CD4-positive, alpha-beta memory T cell (primary cell): ENCODE measurements around the gene LEMD1. TPM values are rescaled to one million over a fixed set of nuclear protein-coding genes. Genes with fewer than 3 reads are reported as not detected.
"Not testable (repeated sequence)": the region's sequence is repeated elsewhere in the genome, so short reads cannot be mapped to it uniquely, and the experiment has no call there.

Experiments
- CTCF ChIA-PET: fragments of 350-600 bp; sonication (Branson Sonifier 250); formaldehyde crosslinking; loops from one replicate; lab custom pipeline; 2021; ENCODE audit warnings: inconsistent platforms; ENCODE audit not compliant: partially characterized antibody; lab: Charles Lee
- POLR2A ChIA-PET: fragments of 350-600 bp; sonication (Branson Sonifier 250); formaldehyde crosslinking; loops from one replicate; lab custom pipeline; 2021; ENCODE audit not compliant: partially characterized antibody; lab: Charles Lee
- DNase-seq, 5 donors: peaks; one replicate each; pipeline versions ENCODE4 v3.0.0 to v3.0.0-alpha.2; 2020 to 2022; ENCODE audit warnings: mixed read lengths in 1 of 5
- H3K27ac ChIP-seq: one replicate; pipeline ENCODE4 v1.7.0; 2013; ENCODE audit warnings: low read depth, low read length
- H3K27me3 ChIP-seq: 2 replicates; pipeline ENCODE4 v1.7.0; 2013; ENCODE audit warnings: mild to moderate bottlenecking, low read length, moderate library complexity; ENCODE audit not compliant: insufficient read depth
- H3K36me3 ChIP-seq: 2 replicates; pipeline ENCODE4 v1.7.0; 2013; ENCODE audit warnings: mild to moderate bottlenecking, low read length, moderate library complexity; ENCODE audit not compliant: insufficient read depth
- H3K4me1 ChIP-seq: 2 replicates; pipeline ENCODE4 v1.7.0; 2013; ENCODE audit warnings: mild to moderate bottlenecking, low read length, moderate library complexity; ENCODE audit not compliant: insufficient read depth
- H3K4me3 ChIP-seq, 2 donors: one replicate each; pipeline ENCODE4 v1.7.0; 2013; ENCODE audit warnings: low read length in 2 of 2, mild to moderate bottlenecking in 1 of 2
- H3K9me3 ChIP-seq, 2 donors: one replicate each; pipeline ENCODE4 v1.7.0; 2013; ENCODE audit warnings: low read length in 2 of 2, control low read depth in 1 of 2; ENCODE audit not compliant: control insufficient read depth in 1 of 2
- H3K27ac Mint-ChIP-seq, 7 donors: one replicate each; pipeline ENCODE4 v1.8.0; 2020 to 2021; ENCODE audit warnings: mixed read lengths in 7 of 7, mild to moderate bottlenecking in 6 of 7, inconsistent platforms in 3 of 7, moderate library complexity in 3 of 7
- H3K27me3 Mint-ChIP-seq, 2 donors: one replicate each; pipeline ENCODE4 v1.8.0; 2020 to 2021; ENCODE audit warnings: mixed read lengths in 2 of 2
- H3K36me3 Mint-ChIP-seq, 2 donors: one replicate each; pipeline ENCODE4 v1.8.0; 2020 to 2021; ENCODE audit warnings: mixed read lengths in 2 of 2, inconsistent platforms in 1 of 2, mild to moderate bottlenecking in 1 of 2
- H3K4me1 Mint-ChIP-seq, 4 donors: one replicate each; pipeline ENCODE4 v1.8.0; 2020 to 2021; ENCODE audit warnings: mixed read lengths in 4 of 4, mild to moderate bottlenecking in 1 of 4
- H3K4me3 Mint-ChIP-seq, 8 donors: one replicate each; pipeline ENCODE4 v1.8.0; 2020 to 2021; ENCODE audit warnings: mixed read lengths in 8 of 8, mild to moderate bottlenecking in 7 of 8, moderate library complexity in 6 of 8, inconsistent platforms in 3 of 8
- H3K9me3 Mint-ChIP-seq, 8 donors: one replicate each; pipeline ENCODE4 v1.8.0; 2020 to 2021; ENCODE audit warnings: mixed read lengths in 8 of 8, mild to moderate bottlenecking in 5 of 8, inconsistent platforms in 3 of 8, moderate library complexity in 1 of 8
- intact Hi-C: fragments of 100-400 bp; cut with micrococcal nuclease; formaldehyde crosslinking; loops from one replicate; pipeline ENCODE4 v1.15.1; 2023
- polyA plus RNA-seq, 2 donors: library from polyadenylated mRNA; unstranded; fragments of 300-500 nt; fragmentation: Illumina TruSeq; gene quantifications; one replicate each; pipeline ENCODE4 v1.2.3, GENCODE V29; 2021
- total RNA-seq, 2 experiments: library from RNA; stranded (reverse); gene quantifications; one replicate each; pipeline ENCODE4 v1.2.3, GENCODE V29; 2021

LEMD1 gene
- total and polyA plus RNA-seq, 4 experiments from 2014 or later: 1.3 TPM; not detected in 3

- ChIA-PET CTCF (interaction anchor here (1.1 kb wide), 1 partner anchor 164 kb away, joined by 3 read pairs; no protein-coding TSS in a partner anchor), POLR2A (no interaction called here)
- H3K36me3 Mint-ChIP-seq: no peaks in the 10 kb centered on the region
- H3K4me3 ChIP-seq: no peak overlapping the region
- no peaks in the 10 kb centered on the region for H3K9me3 Mint-ChIP-seq
- peaks cover 8 to 14% of the 10 kb centered on the region in 2 donors for H3K27me3 Mint-ChIP-seq
- H3K4me1 ChIP-seq: peaks cover 24% of the 10 kb centered on the region
- H3K4me3 Mint-ChIP-seq: no peak overlapping the region
- H3K9me3 ChIP-seq: no peaks in the 10 kb centered on the region
- peaks cover 21 to 25% (median 24%) of the 10 kb centered on the region in 4 donors for H3K4me1 Mint-ChIP-seq
- H3K27ac Mint-ChIP-seq: no peak overlapping the region
- intact Hi-C loops: no loop called here
- H3K27ac ChIP-seq: no peak overlapping the region
- H3K36me3 ChIP-seq: no peaks in the 10 kb centered on the region
- no peaks in the 10 kb centered on the region for H3K27me3 ChIP-seq
- no peak for DNase-seq
Observed at GRCh38 chr1:205436776-205437410, 15.0 kb upstream of the LEMD1 start.

- Histone ChIP-seq H3K27ac (no peak overlapping the region), H3K9me3 (no peaks in the 10 kb centered on the region), H3K27me3 (no peaks in the 10 kb centered on the region), H3K36me3 (no peaks in the 10 kb centered on the region), H3K4me3 (no peak overlapping the region), H3K4me1 (peaks cover 20% of the 10 kb centered on the region)
- no peaks in the 10 kb centered on the region for H3K36me3 Mint-ChIP-seq
- peaks cover 14 to 21% (median 18%) of the 10 kb centered on the region in 4 donors for H3K4me1 Mint-ChIP-seq
- intact Hi-C loops: no loop called here
- H3K9me3 Mint-ChIP-seq: no peaks in the 10 kb centered on the region
- H3K4me3 Mint-ChIP-seq: no peak overlapping the region
- POLR2A ChIA-PET: no interaction called here
- DNase-seq: no peak
- peak overlapping the region in 1 of 7 donors; percentile 23 for H3K27ac Mint-ChIP-seq
- H3K27me3 Mint-ChIP-seq: peaks cover 8 to 14% of the 10 kb centered on the region in 2 donors
- CTCF ChIA-PET: interaction anchor here (1.1 to 1.2 kb wide), 2 partner anchors 49 to 163 kb away, joined by 3 read pairs; no protein-coding TSS in a partner anchor
Observed at GRCh38 chr1:205435578-205436573, 14.0 kb upstream of the LEMD1 start.

DNA sequence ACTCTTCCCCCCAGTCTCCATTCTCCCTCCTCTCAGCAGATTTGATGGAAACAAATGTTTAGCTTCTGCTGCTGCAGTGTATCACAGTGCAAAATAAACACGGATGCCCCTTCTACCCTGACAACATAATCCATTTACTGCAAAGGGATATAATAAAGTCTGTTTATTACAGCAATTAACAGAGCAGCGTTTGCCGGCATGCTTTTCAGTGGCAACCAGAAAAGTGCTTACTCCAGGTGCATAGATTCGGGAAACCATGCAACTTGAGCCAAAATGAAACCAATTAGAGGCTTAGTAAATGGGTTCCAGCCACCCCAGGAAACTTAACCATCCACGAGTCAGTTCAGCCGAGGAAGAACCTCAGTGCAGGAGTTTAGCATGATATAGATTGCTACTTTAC, 12.9 kb upstream of the LEMD1 start:
- Histone ChIP-seq H3K27me3 (no peaks in the 10 kb centered on the region), H3K36me3 (no peaks in the 10 kb centered on the region), H3K4me3 (no peak overlapping the region), H3K9me3 (no peaks in the 10 kb centered on the region), H3K27ac (no peak overlapping the region), H3K4me1 (peaks cover 13% of the 10 kb centered on the region)
- H3K4me3 Mint-ChIP-seq: no peak overlapping the region
- H3K27me3 Mint-ChIP-seq: peaks cover 8 to 15% of the 10 kb centered on the region in 2 donors
- no peaks in the 10 kb centered on the region for H3K9me3 Mint-ChIP-seq
- ChIA-PET POLR2A (no interaction called here), CTCF (interaction anchor here (0.8 to 1.4 kb wide), 2 partner anchors 51 to 90 kb away, joined by 3 to 5 read pairs; no protein-coding TSS in a partner anchor)
- intact Hi-C loops: no loop called here
- H3K36me3 Mint-ChIP-seq: no peaks in the 10 kb centered on the region
- H3K27ac Mint-ChIP-seq: peak overlapping the region in 1 of 7 donors; percentile 35
- DNase-seq: no peak
- H3K4me1 Mint-ChIP-seq: peaks cover 10 to 19% (median 16%) of the 10 kb centered on the region in 4 donors

- intact Hi-C loops: not testable (repeated sequence)
Observed at GRCh38 chr1:205432692-205433091, 10.8 kb upstream of the LEMD1 start.

DNA sequence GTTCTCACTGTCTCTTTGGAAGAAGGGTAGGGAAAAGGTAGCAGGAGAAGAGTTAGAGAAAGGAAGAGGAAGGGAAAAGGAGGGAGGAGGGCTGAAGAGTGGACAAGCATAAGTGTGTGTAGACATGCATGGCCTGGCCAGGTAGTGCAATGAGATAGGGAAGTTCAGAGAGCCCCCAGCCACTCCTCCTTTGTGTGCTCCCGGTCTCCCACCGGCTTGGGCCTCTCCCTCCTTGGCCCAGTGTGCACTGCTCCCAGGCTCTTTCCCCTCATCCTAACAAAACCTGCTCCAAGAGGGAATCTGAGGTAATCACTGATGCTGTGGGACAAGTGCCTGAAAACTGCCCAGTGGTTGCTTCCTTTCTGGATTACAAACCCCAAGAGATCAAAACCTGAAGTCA, 10.3 kb upstream of the LEMD1 start:
- intact Hi-C loops: no loop called here
- no peak overlapping the region for H3K4me3 Mint-ChIP-seq
- no peak for DNase-seq
- Histone ChIP-seq H3K4me1 (peaks cover 10% of the 10 kb centered on the region), H3K9me3 (no peaks in the 10 kb centered on the region), H3K27ac (no peak overlapping the region), H3K4me3 (no peak overlapping the region), H3K36me3 (no peaks in the 10 kb centered on the region), H3K27me3 (no peaks in the 10 kb centered on the region)
- ChIA-PET CTCF (interaction anchor here (1.1 to 4.1 kb wide), 11 partner anchors 9 to 96 kb away, joined by 3 to 74 read pairs (median 15); no protein-coding TSS in a partner anchor), POLR2A (interaction anchor here (3.4 kb wide), 1 partner anchor 8 kb away, joined by 20 read pairs; no protein-coding TSS in a partner anchor)
- no peaks in the 10 kb centered on the region for H3K36me3 Mint-ChIP-seq
- peaks cover 8 to 17% (median 13%) of the 10 kb centered on the region in 4 donors for H3K4me1 Mint-ChIP-seq
- H3K27ac Mint-ChIP-seq: no peak overlapping the region
- H3K27me3 Mint-ChIP-seq: peaks cover 10 to 15% of the 10 kb centered on the region in 2 donors
- H3K9me3 Mint-ChIP-seq: no peaks in the 10 kb centered on the region

More at GRCh38 chr1:205432692-205433091, 10.8 kb upstream of the LEMD1 start:
- H3K36me3 ChIP-seq, H3K4me1 ChIP-seq, H3K27me3 ChIP-seq, H3K27ac ChIP-seq, H3K27ac Mint-ChIP-seq, H3K36me3 Mint-ChIP-seq, DNase-seq, POLR2A ChIA-PET, H3K4me3 ChIP-seq, H3K9me3 Mint-ChIP-seq, H3K9me3 ChIP-seq, H3K4me3 Mint-ChIP-seq: not testable (repeated sequence)
- H3K4me1 Mint-ChIP-seq: peaks cover 8 to 17% (median 13%) of the 10 kb centered on the region in 4 donors
- peaks cover 10 to 15% of the 10 kb centered on the region in 2 donors for H3K27me3 Mint-ChIP-seq
- CTCF ChIA-PET: interaction anchor here (1.1 to 4.1 kb wide), 5 partner anchors 11 to 97 kb away, joined by 4 to 74 read pairs (median 17); partner anchors contain the start of gene LEMD1

DNA sequence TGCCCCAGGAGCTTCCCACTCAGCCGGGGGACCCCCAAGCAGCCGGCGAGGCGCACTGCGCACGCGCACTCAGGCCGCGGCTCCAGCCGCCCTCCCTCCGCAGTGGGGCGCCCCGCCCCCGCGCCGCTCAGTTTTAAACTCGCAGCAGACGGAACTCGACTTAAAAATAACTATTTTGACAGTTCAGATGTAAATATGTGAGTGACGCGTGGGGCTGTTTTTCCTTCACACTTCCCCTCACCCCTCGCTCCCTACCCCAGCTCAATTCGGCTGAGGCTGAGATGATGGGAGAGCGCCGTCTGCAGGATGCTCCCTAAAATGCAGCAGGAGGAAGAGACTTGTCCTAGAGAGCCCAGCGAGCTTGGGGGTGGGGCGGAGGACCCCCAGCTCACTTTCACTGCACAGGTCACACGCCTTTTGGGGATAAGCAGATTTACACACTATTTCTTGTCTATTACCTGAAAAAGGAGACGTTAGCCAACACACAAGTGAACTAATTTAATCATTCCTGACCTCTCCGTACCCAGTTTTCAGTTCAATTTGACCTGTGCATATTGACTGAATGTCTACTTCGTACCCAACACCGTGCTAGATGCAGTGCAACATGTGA, 8.9 kb upstream of the LEMD1 start:
- Histone ChIP-seq H3K4me3 (peak overlapping the region; percentile 41 to 55), H3K9me3 (no peaks in the 10 kb centered on the region), H3K27me3 (no peaks in the 10 kb centered on the region), H3K27ac (no peak overlapping the region), H3K4me1 (peaks cover 10% of the 10 kb centered on the region), H3K36me3 (no peaks in the 10 kb centered on the region)
- Mint-ChIP-seq H3K27ac (peak overlapping the region in 5 of 7 donors; percentile 34 to 83 (median 59)), H3K27me3 (peaks cover 10 to 11% of the 10 kb centered on the region in 2 donors), H3K4me1 (peaks cover 8 to 17% (median 13%) of the 10 kb centered on the region in 4 donors), H3K9me3 (no peaks in the 10 kb centered on the region), H3K36me3 (no peaks in the 10 kb centered on the region), H3K4me3 (peak overlapping the region; percentile 81 to 91 (median 84))
- peak; percentile 46 to 69 (median 53) for DNase-seq
- intact Hi-C loops: loop anchor here (1.0 to 2.0 kb wide), 3 partner anchors 34 to 96 kb away; no protein-coding TSS in a partner anchor
- POLR2A ChIA-PET: interaction anchor here (1.6 to 3.4 kb wide), 2 partner anchors 9 to 34 kb away, joined by 9 to 20 read pairs; no protein-coding TSS in a partner anchor
- CTCF ChIA-PET: interaction anchor here (0.7 to 4.1 kb wide), 19 partner anchors 8 to 157 kb away, joined by 3 to 74 read pairs (median 5); partner anchors contain the start of gene BLACAT1
